ENCODE results near the gene EML1. TPM values are rescaled to one million over a fixed set of nuclear protein-coding genes. Genes with fewer than 3 reads are reported as not detected.

Gene EML1
- total and polyA plus RNA-seq, 2 of the 13 experiments (the other 11 are each of a cell fraction or from before 2014, with no cell fraction given): 0.59 to 1.7 TPM

DNA sequence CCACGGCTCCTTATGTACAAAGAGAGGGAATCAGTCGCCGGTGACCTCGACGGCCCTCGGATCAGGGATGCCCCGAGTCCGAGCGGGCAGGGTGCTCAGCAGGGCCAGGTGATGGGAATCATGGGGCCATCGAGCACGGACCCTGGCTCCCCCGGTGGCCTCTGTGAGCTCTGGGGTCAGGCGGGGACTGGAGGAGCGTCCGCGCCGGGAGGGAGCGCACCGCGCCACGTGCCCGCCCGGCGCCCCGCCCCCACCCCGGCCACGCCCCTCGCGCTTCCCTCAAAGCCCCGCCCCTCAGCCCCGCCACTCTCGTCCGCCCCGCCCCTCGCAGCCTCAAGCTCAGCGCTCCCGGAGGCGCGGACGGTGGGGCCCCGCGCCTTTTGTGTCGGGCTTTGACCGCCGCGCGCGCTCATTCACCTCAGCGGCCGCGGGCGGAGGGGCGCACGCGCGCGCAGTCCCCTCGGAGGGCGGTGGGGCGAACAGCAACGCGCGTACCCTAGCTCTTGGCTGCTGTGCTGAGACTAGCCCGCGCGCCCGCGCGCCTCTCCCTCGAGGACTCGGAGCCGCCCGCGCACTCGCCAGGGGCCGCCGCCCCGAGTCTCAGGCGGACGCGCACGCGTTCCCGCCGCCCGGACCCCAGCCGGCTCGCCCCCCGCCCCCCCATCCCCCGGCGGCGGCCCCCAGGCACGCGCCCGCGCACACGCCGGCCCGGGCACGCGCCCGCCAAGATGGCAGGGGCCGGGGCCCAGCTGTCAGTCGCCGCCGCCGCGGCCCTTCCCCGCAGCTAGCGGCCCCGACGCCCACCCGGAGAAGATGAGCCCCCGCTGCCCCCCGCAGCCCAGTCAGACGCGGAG lies 178.1 kb downstream of the EML1 start (continued):
- TF ChIP-seq FOXC1 (CRISPR knock-in tag; IDR thresholded peaks at IDR 0.05; ENCODE audit: borderline replicate concordance): peak; percentile 27; the same call in 1 of the 2 replicates
- 0 out of 2 replicates have a peak, but pooled peaks have one; percentile 8 for TF ChIP-seq HDAC2 (CRISPR knock-in tag; IDR thresholded peaks at IDR 0.05)
- TF ChIP-seq NFRKB (IDR thresholded peaks at IDR 0.05): no peak
- no peak for TF ChIP-seq MED1 (CRISPR knock-in tag; IDR thresholded peaks at IDR 0.05)
- peak; percentile 47; the same call in 1 of the 2 replicates for TF ChIP-seq KDM5A (IDR thresholded peaks at IDR 0.05; ENCODE audit: borderline replicate concordance, low read length)
- TF ChIP-seq, protein P1, sequence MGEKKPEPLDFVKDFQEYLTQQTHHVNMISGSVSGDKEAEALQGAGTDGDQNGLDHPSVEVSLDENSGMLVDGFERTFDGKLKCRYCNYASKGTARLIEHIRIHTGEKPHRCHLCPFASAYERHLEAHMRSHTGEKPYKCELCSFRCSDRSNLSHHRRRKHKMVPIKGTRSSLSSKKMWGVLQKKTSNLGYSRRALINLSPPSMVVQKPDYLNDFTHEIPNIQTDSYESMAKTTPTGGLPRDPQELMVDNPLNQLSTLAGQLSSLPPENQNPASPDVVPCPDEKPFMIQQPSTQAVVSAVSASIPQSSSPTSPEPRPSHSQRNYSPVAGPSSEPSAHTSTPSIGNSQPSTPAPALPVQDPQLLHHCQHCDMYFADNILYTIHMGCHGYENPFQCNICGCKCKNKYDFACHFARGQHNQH (CRISPR knock-in tag; IDR thresholded peaks at IDR 0.05): no peak
- TF ChIP-seq KDM3A (CRISPR knock-in tag; IDR thresholded peaks at IDR 0.05; ENCODE audit: low read depth): peak; percentile 28; the same call in 1 of the 2 replicates
- no peak for TF ChIP-seq RARG (CRISPR knock-in tag; IDR thresholded peaks at IDR 0.05; ENCODE audit: low read depth)
- peak; percentile 70 for TF ChIP-seq BHLHE40 (IDR thresholded peaks at IDR 0.05; ENCODE audit: low read length)
- TF ChIP-seq ZNF253 (CRISPR knock-in tag; IDR thresholded peaks at IDR 0.05; ENCODE audit: borderline replicate concordance): 0 out of 2 replicates have a peak, but pooled peaks have one; percentile 11
- peak; percentile 54; the same call in 1 of the 2 replicates for TF ChIP-seq YEATS4 (CRISPR knock-in tag; IDR thresholded peaks at IDR 0.05; ENCODE audit: borderline replicate concordance)
- TF ChIP-seq, protein P2, sequence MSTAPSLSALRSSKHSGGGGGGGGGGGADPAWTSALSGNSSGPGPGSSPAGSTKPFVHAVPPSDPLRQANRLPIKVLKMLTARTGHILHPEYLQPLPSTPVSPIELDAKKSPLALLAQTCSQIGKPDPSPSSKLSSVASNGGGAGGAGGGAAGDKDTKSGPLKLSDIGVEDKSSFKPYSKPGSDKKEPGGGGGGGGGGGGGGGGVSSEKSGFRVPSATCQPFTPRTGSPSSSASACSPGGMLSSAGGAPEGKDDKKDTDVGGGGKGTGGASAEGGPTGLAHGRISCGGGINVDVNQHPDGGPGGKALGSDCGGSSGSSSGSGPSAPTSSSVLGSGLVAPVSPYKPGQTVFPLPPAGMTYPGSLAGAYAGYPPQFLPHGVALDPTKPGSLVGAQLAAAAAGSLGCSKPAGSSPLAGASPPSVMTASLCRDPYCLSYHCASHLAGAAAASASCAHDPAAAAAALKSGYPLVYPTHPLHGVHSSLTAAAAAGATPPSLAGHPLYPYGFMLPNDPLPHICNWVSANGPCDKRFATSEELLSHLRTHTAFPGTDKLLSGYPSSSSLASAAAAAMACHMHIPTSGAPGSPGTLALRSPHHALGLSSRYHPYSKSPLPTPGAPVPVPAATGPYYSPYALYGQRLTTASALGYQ (CRISPR knock-in tag; IDR thresholded peaks at IDR 0.05): no peak
- TF ChIP-seq DMAP1 (CRISPR knock-in tag; IDR thresholded peaks at IDR 0.05): peak; percentile 50; the same call in 1 of the 2 replicates
- TF ChIP-seq, protein P3, sequence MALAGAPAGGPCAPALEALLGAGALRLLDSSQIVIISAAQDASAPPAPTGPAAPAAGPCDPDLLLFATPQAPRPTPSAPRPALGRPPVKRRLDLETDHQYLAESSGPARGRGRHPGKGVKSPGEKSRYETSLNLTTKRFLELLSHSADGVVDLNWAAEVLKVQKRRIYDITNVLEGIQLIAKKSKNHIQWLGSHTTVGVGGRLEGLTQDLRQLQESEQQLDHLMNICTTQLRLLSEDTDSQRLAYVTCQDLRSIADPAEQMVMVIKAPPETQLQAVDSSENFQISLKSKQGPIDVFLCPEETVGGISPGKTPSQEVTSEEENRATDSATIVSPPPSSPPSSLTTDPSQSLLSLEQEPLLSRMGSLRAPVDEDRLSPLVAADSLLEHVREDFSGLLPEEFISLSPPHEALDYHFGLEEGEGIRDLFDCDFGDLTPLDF (CRISPR knock-in tag; IDR thresholded peaks at IDR 0.05): peak; percentile 55; the same call in 1 of the 2 replicates
- TF ChIP-seq, protein P4, sequence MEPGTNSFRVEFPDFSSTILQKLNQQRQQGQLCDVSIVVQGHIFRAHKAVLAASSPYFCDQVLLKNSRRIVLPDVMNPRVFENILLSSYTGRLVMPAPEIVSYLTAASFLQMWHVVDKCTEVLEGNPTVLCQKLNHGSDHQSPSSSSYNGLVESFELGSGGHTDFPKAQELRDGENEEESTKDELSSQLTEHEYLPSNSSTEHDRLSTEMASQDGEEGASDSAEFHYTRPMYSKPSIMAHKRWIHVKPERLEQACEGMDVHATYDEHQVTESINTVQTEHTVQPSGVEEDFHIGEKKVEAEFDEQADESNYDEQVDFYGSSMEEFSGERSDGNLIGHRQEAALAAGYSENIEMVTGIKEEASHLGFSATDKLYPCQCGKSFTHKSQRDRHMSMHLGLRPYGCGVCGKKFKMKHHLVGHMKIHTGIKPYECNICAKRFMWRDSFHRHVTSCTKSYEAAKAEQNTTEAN (CRISPR knock-in tag; conservative IDR thresholded peaks at IDR 0.05): no peak
- no peak for TF ChIP-seq ZBTB7B (CRISPR knock-in tag; IDR thresholded peaks at IDR 0.05)
- TF ChIP-seq ZNF605 (CRISPR knock-in tag; IDR thresholded peaks at IDR 0.05): no peak
- TF ChIP-seq, protein P5, sequence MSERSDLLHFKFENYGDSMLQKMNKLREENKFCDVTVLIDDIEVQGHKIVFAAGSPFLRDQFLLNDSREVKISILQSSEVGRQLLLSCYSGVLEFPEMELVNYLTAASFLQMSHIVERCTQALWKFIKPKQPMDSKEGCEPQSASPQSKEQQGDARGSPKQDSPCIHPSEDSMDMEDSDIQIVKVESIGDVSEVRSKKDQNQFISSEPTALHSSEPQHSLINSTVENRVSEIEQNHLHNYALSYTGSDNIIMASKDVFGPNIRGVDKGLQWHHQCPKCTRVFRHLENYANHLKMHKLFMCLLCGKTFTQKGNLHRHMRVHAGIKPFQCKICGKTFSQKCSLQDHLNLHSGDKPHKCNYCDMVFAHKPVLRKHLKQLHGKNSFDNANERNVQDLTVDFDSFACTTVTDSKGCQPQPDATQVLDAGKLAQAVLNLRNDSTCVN (CRISPR knock-in tag; IDR thresholded peaks at IDR 0.05; ENCODE audit: borderline replicate concordance): no peak
- no peak for TF ChIP-seq CREM (IDR thresholded peaks at IDR 0.05)
- TF ChIP-seq CREM (CRISPR knock-in tag; IDR thresholded peaks at IDR 0.05): no peak
- no peak for TF ChIP-seq PCBP1 (IDR thresholded peaks at IDR 0.05; ENCODE audit: borderline replicate concordance, low read depth, low read length)
- TF ChIP-seq POLR2AphosphoS5 (IDR thresholded peaks at IDR 0.05; ENCODE audit: low read depth, low read length): peak; percentile 56
- no peak for TF ChIP-seq KAT2B (IDR thresholded peaks at IDR 0.05; ENCODE audit: borderline replicate concordance, low read depth, low read length)
- TF ChIP-seq ZNF777 (CRISPR knock-in tag; IDR thresholded peaks at IDR 0.05): peak; percentile 90
- no peak for TF ChIP-seq AHR (CRISPR knock-in tag; IDR thresholded peaks at IDR 0.05)
